DMS 273 treated with DMSO at 0.1 percent for 48 hours (cell line): ENCODE results near the gene PTPRN2.
"Not testable (repeated sequence)": the region's sequence is repeated elsewhere in the genome, so short reads cannot be mapped to it uniquely, and the experiment has no call there.

Experiments used
- DNase-seq: peaks from one replicate; lab custom pipeline; 2025; lab: John Stamatoyannopoulos, UW

The PTPRN2 gene

GRCh38 chr7:158174947-158175346, 412.7 kb downstream of the PTPRN2 start:
- no peak for DNase-seq

- DNase-seq, result no peak
Measured at GRCh38 chr7:158167373-158167772, 420.2 kb downstream of the PTPRN2 start.

GRCh38 chr7:158166386-158167340, 421.0 kb downstream of the PTPRN2 start:
- no peak for DNase-seq

GRCh38 chr7:158165711-158166110, 421.9 kb downstream of the PTPRN2 start:
- no peak for DNase-seq

- DNase-seq, result no peak
Measured at GRCh38 chr7:158164101-158165095, 423.2 kb downstream of the PTPRN2 start.

- DNase-seq, result no peak
Measured at GRCh38 chr7:158161194-158161593, 426.4 kb downstream of the PTPRN2 start.

- no peak for DNase-seq
Measured at GRCh38 chr7:158160199-158160598, 427.4 kb downstream of the PTPRN2 start.

GRCh38 chr7:158157460-158157859, 430.2 kb downstream of the PTPRN2 start:
- DNase-seq, result no peak

GRCh38 chr7:158151273-158151672, 436.4 kb downstream of the PTPRN2 start:
- not testable (repeated sequence) for DNase-seq

GRCh38 chr7:158150234-158150633, 437.4 kb downstream of the PTPRN2 start:
- no peak for DNase-seq

GRCh38 chr7:158147431-158147830, 440.2 kb downstream of the PTPRN2 start:
- not testable (repeated sequence) for DNase-seq

- no peak for DNase-seq
Measured at GRCh38 chr7:158145370-158145769, 442.3 kb downstream of the PTPRN2 start.

GRCh38 chr7:158143196-158144120, 444.2 kb downstream of the PTPRN2 start:
- no peak for DNase-seq

GRCh38 chr7:158142657-158143056, 445.0 kb downstream of the PTPRN2 start:
- DNase-seq, result no peak

GRCh38 chr7:158141806-158142518, 445.7 kb downstream of the PTPRN2 start:
- no peak for DNase-seq

- no peak for DNase-seq
Measured at GRCh38 chr7:158141221-158141582, 446.4 kb downstream of the PTPRN2 start.

- no peak for DNase-seq
Measured at GRCh38 chr7:158140538-158141220, 446.9 kb downstream of the PTPRN2 start.

GRCh38 chr7:158139499-158139898, 448.1 kb downstream of the PTPRN2 start:
- DNase-seq, result no peak

GRCh38 chr7:158138329-158138597, 449.4 kb downstream of the PTPRN2 start:
- DNase-seq, result no peak

- no peak for DNase-seq
Measured at GRCh38 chr7:158137516-158138328, 449.9 kb downstream of the PTPRN2 start.
